DND-41 (cell line): ENCODE measurements around the gene PRAMEF11.
"Not testable (repeated sequence)": the region's sequence is repeated elsewhere in the genome, so short reads cannot be mapped to it uniquely, and the experiment has no call there.

Source experiments
- ATAC-seq: fragments of 200-7000 bp; cut with Tn5 transposase; 3 replicates; pipeline ENCODE4 v1.9.1; 2021; ENCODE audit warnings: low read depth; ENCODE audit not compliant: insufficient read depth
- DNase-seq: peaks from one replicate; pipeline ENCODE4 v3.0.0-alpha.2; 2020
- H2AFZ ChIP-seq: 2 replicates; pipeline ENCODE4 v1.6.0; 2012; ENCODE audit warnings: low read depth, low read length
- H3K27ac ChIP-seq: 2 replicates; pipeline ENCODE4 v1.5.1; 2012; ENCODE audit warnings: low read length, inconsistent platforms
- H3K27me3 ChIP-seq: fragments of 200-600 bp; sonication (generic); 2 replicates; pipeline ENCODE4 v1.6.0; 2012; ENCODE audit warnings: low read length, mild to moderate bottlenecking, inconsistent platforms; ENCODE audit not compliant: insufficient read depth, poor library complexity
- H3K36me3 ChIP-seq: 2 replicates; pipeline ENCODE4 v1.5.1; 2012; ENCODE audit warnings: low read length, inconsistent platforms; ENCODE audit not compliant: insufficient read depth
- H3K4me1 ChIP-seq: 2 replicates; pipeline ENCODE4 v1.5.1; 2012; ENCODE audit warnings: mild to moderate bottlenecking, low read length; ENCODE audit not compliant: insufficient read depth
- H3K4me2 ChIP-seq: 2 replicates; pipeline ENCODE4 v1.6.0; 2012; ENCODE audit warnings: mild to moderate bottlenecking, moderate library complexity, low read length, inconsistent platforms; ENCODE audit not compliant: insufficient read depth
- H3K4me3 ChIP-seq, 2 experiments: fragments of 200-600 bp in 1 of 2; shearing (Covaris generic) in 1 of 2; 2 replicates each; pipeline ENCODE4 v1.5.1; 2012 to 2016; ENCODE audit warnings: inconsistent platforms in 2 of 2, low read length in 2 of 2, mild to moderate bottlenecking in 2 of 2, low read depth in 1 of 2, moderate library complexity in 1 of 2
- H3K79me2 ChIP-seq: 2 replicates; pipeline ENCODE4 v1.6.0; 2012; ENCODE audit warnings: low read length, inconsistent platforms; ENCODE audit not compliant: insufficient read depth
- H3K9ac ChIP-seq: 2 replicates; pipeline ENCODE4 v1.6.0; 2012; ENCODE audit warnings: low read depth, mild to moderate bottlenecking, inconsistent platforms, low read length, moderate library complexity
- H3K9me3 ChIP-seq: 2 replicates; pipeline ENCODE4 v1.5.1; 2012; ENCODE audit warnings: low read length, moderate library complexity, mild to moderate bottlenecking, inconsistent platforms; ENCODE audit not compliant: insufficient read depth, severe bottlenecking
- H4K20me1 ChIP-seq: 2 replicates; pipeline ENCODE4 v1.6.0; 2012; ENCODE audit warnings: low read length; ENCODE audit not compliant: insufficient read depth
- CTCF ChIP-seq: IDR thresholded peaks from 2 replicates; pipeline ENCODE4 v1.5.1; 2012; ENCODE audit warnings: borderline replicate concordance, low read length, moderate library complexity, mild to moderate bottlenecking; ENCODE audit not compliant: poor library complexity, severe bottlenecking; ENCODE audit errors: extremely low read depth

PRAMEF11 gene

GRCh38 chr1:12831310-12831709 lies at the start of gene PRAMEF11:
Gene PRAMEF11 (minus strand): TSS chr1:12831410. CDS start chr1:12828789, 2,621 bp downstream.
- not testable (repeated sequence) for ATAC-seq, H3K79me2 ChIP-seq, H3K27ac ChIP-seq, H3K9me3 ChIP-seq, H3K27me3 ChIP-seq, H3K4me2 ChIP-seq, H4K20me1 ChIP-seq, H2AFZ ChIP-seq, H3K9ac ChIP-seq, DNase-seq, H3K4me1 ChIP-seq, H3K36me3 ChIP-seq, H3K4me3 ChIP-seq

DNA sequence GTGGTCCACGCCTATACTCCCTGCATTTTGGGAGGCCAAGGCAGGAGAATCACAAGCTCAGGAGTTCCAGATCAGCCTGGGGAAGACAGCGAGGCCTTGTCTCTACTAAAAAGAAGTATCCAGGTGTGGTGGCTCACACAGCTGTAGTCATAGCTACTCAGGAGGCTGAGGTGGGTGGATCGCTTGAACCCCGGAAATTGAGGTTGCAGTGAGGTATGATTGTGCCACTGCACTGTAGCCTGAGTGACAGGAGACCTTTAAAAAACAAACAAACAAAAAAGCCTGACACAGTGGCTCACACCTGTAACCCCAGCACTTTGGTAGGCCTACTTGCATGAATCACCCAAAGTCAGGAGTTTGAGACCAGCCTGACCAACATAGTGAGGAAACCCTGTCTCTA lies 47.2 kb upstream of the PRAMEF11 start:
- H3K4me2 ChIP-seq, H3K9me3 ChIP-seq, ATAC-seq: not testable (repeated sequence)

GRCh38 chr1:12863131-12863880 lies 32.1 kb upstream of the PRAMEF11 start:
- H3K4me3 ChIP-seq, H3K9ac ChIP-seq, DNase-seq, H3K27me3 ChIP-seq, H4K20me1 ChIP-seq, H3K4me1 ChIP-seq, H3K4me2 ChIP-seq, H2AFZ ChIP-seq, ATAC-seq, H3K36me3 ChIP-seq, H3K27ac ChIP-seq, H3K79me2 ChIP-seq, H3K9me3 ChIP-seq: not testable (repeated sequence)

More for the DNA sequence above, 47.2 kb upstream of the PRAMEF11 start:
- H3K9ac ChIP-seq, H3K4me1 ChIP-seq, H3K79me2 ChIP-seq, H3K27me3 ChIP-seq, DNase-seq, H3K27ac ChIP-seq, H3K36me3 ChIP-seq, H2AFZ ChIP-seq, H4K20me1 ChIP-seq, H3K4me3 ChIP-seq: not testable (repeated sequence)

DNA sequence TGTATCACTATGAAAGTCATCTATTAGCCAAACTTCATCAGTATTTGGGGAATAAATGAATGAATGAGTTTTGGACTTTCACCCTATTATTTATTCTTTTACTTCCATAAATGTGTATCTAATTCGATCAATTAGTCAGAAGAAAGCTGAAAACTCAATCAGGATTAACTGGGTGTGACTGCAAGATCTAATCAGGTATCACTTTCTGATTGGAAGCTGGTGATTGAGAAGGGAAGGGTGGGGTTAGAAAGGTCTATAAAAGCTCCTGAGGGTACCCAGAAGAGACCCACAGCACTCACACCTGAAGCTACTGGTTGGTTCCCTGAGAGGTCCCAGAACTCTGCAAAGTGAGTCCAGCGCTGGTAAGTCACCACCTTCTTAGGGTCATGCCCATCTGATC lies 25.6 kb upstream of the PRAMEF11 start, which contains the start of gene PRAMEF2:
PRAMEF2 (plus strand) TSS at position 301 of the 400 bp plus-strand sequence. CDS start 1,924 bp downstream, outside the sequence.
- not testable (repeated sequence) for H3K79me2 ChIP-seq, H3K4me3 ChIP-seq, H3K36me3 ChIP-seq, H3K4me1 ChIP-seq, H3K27ac ChIP-seq, ATAC-seq, H3K4me2 ChIP-seq, H3K9ac ChIP-seq, H2AFZ ChIP-seq, DNase-seq, H4K20me1 ChIP-seq, H3K27me3 ChIP-seq, H3K9me3 ChIP-seq

DNA sequence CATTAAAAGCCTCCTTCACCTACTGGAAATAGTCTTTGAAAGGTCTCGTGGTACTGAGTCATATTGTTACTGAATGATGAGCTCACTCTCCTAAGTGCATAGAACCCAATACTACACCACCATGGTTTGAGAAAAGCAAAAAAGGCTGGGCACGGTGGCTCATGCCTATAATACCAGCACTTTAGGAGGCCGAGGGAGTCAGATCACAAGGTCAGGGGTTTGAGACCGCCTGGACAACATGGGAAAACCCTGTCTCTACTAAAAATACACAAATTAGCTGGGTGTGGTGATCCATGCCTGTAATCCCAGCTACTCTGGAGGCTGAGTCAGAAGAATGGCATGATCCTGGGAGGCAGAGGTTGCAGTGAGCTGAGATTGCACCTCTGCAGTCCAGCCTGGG lies 20.6 kb upstream of the PRAMEF11 start:
- Histone ChIP-seq H2AFZ (no peak overlapping the region), H3K79me2 (no peaks in the 10 kb centered on the region), H3K27ac (no peak overlapping the region), H3K36me3 (no peaks in the 10 kb centered on the region), H3K9me3 (no peaks in the 10 kb centered on the region), H3K4me3 (no peak overlapping the region), H3K27me3 (no peaks in the 10 kb centered on the region), H3K9ac (no peak overlapping the region), H3K4me1 (no peaks in the 10 kb centered on the region), H3K4me2 (no peak overlapping the region), H4K20me1 (no peaks in the 10 kb centered on the region)
- TF ChIP-seq CTCF = no peak
- ATAC-seq (no peak), DNase-seq (no peak)

- ATAC-seq, H3K9ac ChIP-seq, H3K4me3 ChIP-seq, H3K4me2 ChIP-seq, H3K79me2 ChIP-seq, H3K4me1 ChIP-seq, H3K27ac ChIP-seq, H3K36me3 ChIP-seq, H3K9me3 ChIP-seq, H4K20me1 ChIP-seq, DNase-seq, H3K27me3 ChIP-seq, H2AFZ ChIP-seq: not testable (repeated sequence)
These were observed 17.4 kb upstream of the PRAMEF11 start, which contains the start of gene HNRNPCL1 for GRCh38 chr1:12848620-12849019. Gene HNRNPCL1 (minus strand): TSS chr1:12848720. CDS start chr1:12848289, 431 bp downstream.

GRCh38 chr1:12833251-12833650 lies 2.0 kb upstream of the PRAMEF11 start:
- not testable (repeated sequence) for H2AFZ ChIP-seq, H3K27ac ChIP-seq, DNase-seq, H3K79me2 ChIP-seq, H3K9me3 ChIP-seq, H3K4me3 ChIP-seq, H3K36me3 ChIP-seq, H4K20me1 ChIP-seq, H3K9ac ChIP-seq, ATAC-seq, H3K27me3 ChIP-seq, H3K4me2 ChIP-seq, H3K4me1 ChIP-seq
